HFFc6 (cell line): ENCODE results near the gene PID1. TPM values are rescaled to one million over a fixed set of nuclear protein-coding genes. Genes with fewer than 3 reads are reported as not detected.
"Not testable (repeated sequence)": the region's sequence is repeated elsewhere in the genome, so short reads cannot be mapped to it uniquely, and the experiment has no call there.

Source experiments
- DNase-seq: peaks from one replicate; pipeline ENCODE4 v3.0.0-alpha.2; 2018
- H3K27ac Mint-ChIP-seq: 2 replicates; pipeline ENCODE4 v1.8.0; 2020; ENCODE audit warnings: mild to moderate bottlenecking, mixed read lengths
- H3K27me3 Mint-ChIP-seq: 2 replicates; pipeline ENCODE4 v1.8.0; 2021; ENCODE audit warnings: mild to moderate bottlenecking, moderate library complexity, mixed read lengths; ENCODE audit not compliant: insufficient read depth
- H3K36me3 Mint-ChIP-seq: 2 replicates; pipeline ENCODE4 v1.8.0; 2021; ENCODE audit warnings: low read depth, mixed read lengths
- H3K4me1 Mint-ChIP-seq: 2 replicates; pipeline ENCODE4 v1.8.0; 2020; ENCODE audit warnings: low read depth, mixed read lengths
- H3K4me3 Mint-ChIP-seq: 2 replicates; pipeline ENCODE4 v1.8.0; 2020; ENCODE audit warnings: mild to moderate bottlenecking, moderate library complexity, mixed read lengths
- H3K9me3 Mint-ChIP-seq: 2 replicates; pipeline ENCODE4 v1.8.0; 2020; ENCODE audit warnings: mild to moderate bottlenecking, mixed read lengths
- total RNA-seq, 6 experiments: library from RNA; stranded (reverse); fragmentation: NEBNext Ultra II Directional; extraction: Animal tissue kit (Norgen Biotek cat#: 25700); gene quantifications; 2 replicates in 1 of 6; 3 replicates in 5 of 6; pipeline ENCODE4 v1.2.3, GENCODE V29; 2021
- TF ChIP-seq, protein P1 (sequence below): fragments of 200-600 bp; sonication (generic); IDR thresholded peaks from 2 replicates; pipeline ENCODE4 v1.5.0; 2021; ENCODE audit warnings: antibody characterized with exemption, mild to moderate bottlenecking

Gene PID1
- total RNA-seq, 6 experiments from 2014 or later = 6.7 to 9.1 (median 8.6) TPM

DNA sequence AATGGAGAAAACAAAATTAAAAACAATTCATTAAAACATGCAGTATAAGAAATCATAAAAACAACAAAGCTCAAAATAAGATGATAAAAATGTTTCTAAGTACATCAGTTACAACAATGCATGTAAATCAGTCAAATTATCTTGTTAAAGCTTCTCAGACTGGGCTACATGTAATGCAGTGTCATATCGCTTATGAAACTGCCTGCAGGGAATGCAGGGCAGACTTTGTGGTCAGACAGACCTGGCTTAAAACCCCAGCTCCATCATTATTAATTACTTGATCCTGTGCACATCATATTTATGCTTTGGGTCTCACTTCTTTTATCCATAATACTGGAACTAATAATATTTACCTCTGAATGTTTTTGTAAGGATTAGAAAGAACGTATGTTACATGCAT, 74.6 kb downstream of the PID1 start:
- Mint-ChIP-seq H3K9me3 (no peaks in the 10 kb centered on the region), H3K27me3 (no peaks in the 10 kb centered on the region), H3K4me1 (no peaks in the 10 kb centered on the region), H3K4me3 (no peak overlapping the region), H3K27ac (no peak overlapping the region), H3K36me3 (peaks cover 4% of the 10 kb centered on the region; the same call in 1 of the 2 replicates)
- TF ChIP-seq, protein P1, sequence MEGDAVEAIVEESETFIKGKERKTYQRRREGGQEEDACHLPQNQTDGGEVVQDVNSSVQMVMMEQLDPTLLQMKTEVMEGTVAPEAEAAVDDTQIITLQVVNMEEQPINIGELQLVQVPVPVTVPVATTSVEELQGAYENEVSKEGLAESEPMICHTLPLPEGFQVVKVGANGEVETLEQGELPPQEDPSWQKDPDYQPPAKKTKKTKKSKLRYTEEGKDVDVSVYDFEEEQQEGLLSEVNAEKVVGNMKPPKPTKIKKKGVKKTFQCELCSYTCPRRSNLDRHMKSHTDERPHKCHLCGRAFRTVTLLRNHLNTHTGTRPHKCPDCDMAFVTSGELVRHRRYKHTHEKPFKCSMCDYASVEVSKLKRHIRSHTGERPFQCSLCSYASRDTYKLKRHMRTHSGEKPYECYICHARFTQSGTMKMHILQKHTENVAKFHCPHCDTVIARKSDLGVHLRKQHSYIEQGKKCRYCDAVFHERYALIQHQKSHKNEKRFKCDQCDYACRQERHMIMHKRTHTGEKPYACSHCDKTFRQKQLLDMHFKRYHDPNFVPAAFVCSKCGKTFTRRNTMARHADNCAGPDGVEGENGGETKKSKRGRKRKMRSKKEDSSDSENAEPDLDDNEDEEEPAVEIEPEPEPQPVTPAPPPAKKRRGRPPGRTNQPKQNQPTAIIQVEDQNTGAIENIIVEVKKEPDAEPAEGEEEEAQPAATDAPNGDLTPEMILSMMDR = no peak
- DNase-seq = no peak

DNA sequence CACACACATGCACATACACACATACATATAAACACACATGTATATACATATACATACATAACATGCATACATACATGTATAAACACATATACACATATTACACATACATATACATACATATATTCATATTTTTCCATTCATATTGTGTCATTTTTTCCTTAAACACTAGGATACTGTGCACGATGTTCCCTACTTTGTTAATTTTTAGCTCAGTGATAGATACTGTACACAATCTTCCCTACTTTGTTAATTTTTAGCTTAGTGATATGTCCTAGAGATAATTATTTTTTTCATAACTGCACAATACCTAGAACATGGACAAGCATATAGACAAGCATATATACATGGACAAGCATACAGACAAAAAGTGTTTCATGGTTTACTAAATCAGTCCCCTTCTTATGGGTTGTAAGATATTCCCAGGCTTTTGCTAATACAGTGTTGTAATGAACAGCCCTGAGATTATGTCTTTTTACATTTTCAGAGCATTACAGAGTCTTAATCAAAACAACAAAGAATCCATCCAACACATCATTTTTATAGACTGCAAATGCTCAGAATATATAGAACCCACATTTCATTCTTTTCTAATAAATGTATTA, 75.6 kb downstream of the PID1 start:
- no peak for DNase-seq
- Mint-ChIP-seq H3K27ac (no peak overlapping the region), H3K9me3 (no peaks in the 10 kb centered on the region), H3K27me3 (no peaks in the 10 kb centered on the region), H3K36me3 (no peaks in the 10 kb centered on the region), H3K4me3 (no peak overlapping the region), H3K4me1 (0 out of 2 replicates have a peak, but pooled peaks cover under 1% of the 10 kb centered on the region)
- TF ChIP-seq, protein P1 = no peak

DNA sequence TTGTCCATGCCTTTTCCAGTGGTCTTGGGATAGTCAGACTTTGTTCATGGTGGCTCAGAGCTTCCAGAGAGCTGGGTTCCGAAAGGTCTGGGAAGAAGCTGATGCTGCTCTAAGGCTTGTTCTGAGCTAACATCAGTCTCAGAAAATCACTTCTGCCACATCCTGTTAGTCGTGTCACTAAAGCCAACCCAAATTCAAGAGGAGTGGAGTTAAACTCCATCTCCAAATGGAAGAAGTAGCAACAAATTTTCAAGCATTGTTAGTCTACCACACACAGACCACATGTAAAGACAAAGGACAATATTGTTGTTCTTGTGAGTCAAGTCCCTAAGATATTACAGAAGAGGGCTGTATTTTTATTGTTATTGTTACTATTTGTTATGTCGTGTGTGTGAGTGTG, 77.8 kb downstream of the PID1 start:
- DNase-seq = no peak
- Mint-ChIP-seq H3K4me1 (0 out of 2 replicates have a peak, but pooled peaks cover 5% of the 10 kb centered on the region), H3K36me3 (peaks cover 7% of the 10 kb centered on the region), H3K4me3 (no peak overlapping the region), H3K27me3 (no peaks in the 10 kb centered on the region), H3K9me3 (peaks cover 2% of the 10 kb centered on the region), H3K27ac (no peak overlapping the region)
- TF ChIP-seq, protein P1 = no peak

DNA sequence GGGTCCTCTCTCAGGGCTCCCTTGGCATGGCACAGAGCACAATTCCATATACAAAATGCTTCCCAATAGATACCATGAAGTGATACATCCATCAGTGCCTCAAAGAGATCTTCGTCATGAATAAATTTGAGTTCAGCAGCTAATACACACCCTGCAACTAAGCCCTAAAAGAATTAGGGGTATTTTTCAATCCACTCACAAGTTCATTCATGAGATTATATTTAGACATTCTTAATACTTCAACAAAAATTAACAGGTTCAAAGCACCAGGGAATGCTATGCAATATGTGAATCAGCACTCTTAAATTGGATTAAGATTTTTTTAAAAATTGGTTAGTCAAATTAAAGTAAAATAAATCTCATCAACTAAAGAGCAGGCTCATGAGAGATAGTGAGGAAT, 79.7 kb downstream of the PID1 start:
- TF ChIP-seq, protein P1 = no peak
- no peak overlapping the region for H3K27ac Mint-ChIP-seq
- H3K27me3 Mint-ChIP-seq = no peaks in the 10 kb centered on the region
- DNase-seq = no peak
- H3K4me3 Mint-ChIP-seq = no peak overlapping the region
- H3K36me3 Mint-ChIP-seq = peaks cover 24% of the 10 kb centered on the region
- H3K9me3 Mint-ChIP-seq = peaks cover 20% of the 10 kb centered on the region
- H3K4me1 Mint-ChIP-seq = 0 out of 2 replicates have a peak, but pooled peaks cover 5% of the 10 kb centered on the region

DNA sequence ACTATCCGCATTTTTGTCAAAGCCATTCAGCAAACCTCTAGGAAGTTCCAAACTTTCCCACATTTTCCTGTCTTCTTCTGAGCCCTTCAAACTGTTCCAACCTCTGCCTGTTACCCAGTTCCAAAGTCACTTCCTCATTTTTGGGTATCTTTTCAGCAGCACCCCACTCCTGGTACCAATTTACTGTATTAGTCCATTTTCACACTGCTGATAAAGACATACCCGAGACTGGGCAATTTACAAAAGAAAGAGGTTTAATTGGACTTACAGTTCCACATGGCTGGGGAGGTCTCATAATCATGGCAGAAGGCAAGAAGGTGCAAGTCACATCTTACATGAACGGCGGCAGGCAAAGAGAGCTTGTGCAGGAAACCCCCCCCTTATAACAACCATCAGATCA, 84.0 kb downstream of the PID1 start:
- peaks cover 22% of the 10 kb centered on the region for H3K9me3 Mint-ChIP-seq
- H3K36me3 Mint-ChIP-seq = peaks cover 24% of the 10 kb centered on the region
- not testable (repeated sequence) for H3K27ac Mint-ChIP-seq, DNase-seq, H3K4me1 Mint-ChIP-seq, H3K27me3 Mint-ChIP-seq, H3K4me3 Mint-ChIP-seq

DNA sequence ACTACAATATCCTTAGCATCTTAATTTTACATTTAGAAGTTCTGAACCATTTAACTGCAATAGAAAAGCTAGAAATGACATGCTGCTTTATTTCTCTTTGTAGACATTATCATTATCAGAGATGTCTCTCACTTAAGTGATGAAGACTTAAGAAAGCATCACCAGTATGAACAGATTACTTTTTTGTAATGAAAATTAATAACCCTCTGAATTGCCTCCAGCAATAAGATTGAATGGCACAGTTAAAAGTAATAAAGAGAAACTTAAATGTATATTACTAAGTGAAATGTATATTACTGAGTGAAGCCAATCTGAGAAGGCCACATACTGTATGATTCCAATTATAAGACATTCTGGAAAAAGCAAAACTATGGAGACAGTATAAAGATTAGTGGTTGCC, 89.4 kb downstream of the PID1 start:
- TF ChIP-seq, protein P1 = no peak
- Mint-ChIP-seq H3K27me3 (peaks cover 1% of the 10 kb centered on the region), H3K9me3 (peaks cover 4% of the 10 kb centered on the region), H3K27ac (no peak overlapping the region), H3K36me3 (peaks cover under 1% of the 10 kb centered on the region; the same call in 1 of the 2 replicates), H3K4me3 (no peak overlapping the region), H3K4me1 (peaks cover 2% of the 10 kb centered on the region)
- no peak for DNase-seq
